Endothelial cell of umbilical vein (primary cell): ENCODE data around the gene OVCH2. TPM values are rescaled to one million over a fixed set of nuclear protein-coding genes. Genes with fewer than 3 reads are reported as not detected.

ENCODE experiments used
- BruUV-seq: library from RNA; stranded (reverse); fragments of 400-500 nt; replicated peaks from 2 replicates; lab custom pipeline; 2021; lab: Mats Ljungman, UMichigan
- CTCF ChIA-PET: fragments of 300-600, 350-600 bp; sonication (Branson Sonifier 250); formaldehyde crosslinking; loops from one replicate; lab custom pipeline; 2021; ENCODE audit warnings: antibody characterized with exemption, inconsistent platforms; lab: Charles Lee
- POLR2A ChIA-PET: fragments of 300-600, 350-600 bp; sonication (Branson Sonifier 250); formaldehyde crosslinking; loops from one replicate; lab custom pipeline; 2021; ENCODE audit warnings: antibody characterized with exemption, inconsistent platforms; lab: Charles Lee
- DNase-seq: peaks from one replicate; pipeline ENCODE4 v3.0.0-alpha.2; 2011; ENCODE audit warnings: low read depth, low spot score
- FAIRE-seq: peaks from 2 replicates; lab custom pipeline; 2011; peaks lifted over from hg19 to GRCh38; lab: Jason Lieb, UNC
- H2AFZ ChIP-seq: 2 replicates; pipeline ENCODE4 v1.6.0; 2012; ENCODE audit warnings: low read depth, low read length, control low read depth, inconsistent platforms
- H3K27ac ChIP-seq: 2 replicates; pipeline ENCODE4 v1.5.1; 2011; ENCODE audit warnings: low read depth, mild to moderate bottlenecking, control low read depth, low read length, moderate library complexity; ENCODE audit not compliant: insufficient read depth
- H3K27me3 ChIP-seq, 2 experiments: 2 replicates each; pipeline versions ENCODE4 v1.6.0 to v1.6.1; 2011; ENCODE audit warnings: low read length in 2 of 2, mixed read lengths in 1 of 2; ENCODE audit not compliant: control insufficient read depth in 2 of 2, insufficient read depth in 2 of 2
- H3K36me3 ChIP-seq, 2 experiments: 2 replicates in 1 of 2; 3 replicates in 1 of 2; pipeline ENCODE4 v1.5.1; 2011; ENCODE audit warnings: low read length in 2 of 2, mild to moderate bottlenecking in 1 of 2, moderate library complexity in 1 of 2; ENCODE audit not compliant: control insufficient read depth in 2 of 2, insufficient read depth in 2 of 2; ENCODE audit errors: extremely low read depth in 1 of 2
- H3K4me1 ChIP-seq: 3 replicates; pipeline ENCODE4 v1.5.1; 2011; ENCODE audit warnings: mild to moderate bottlenecking, low read length; ENCODE audit not compliant: control insufficient read depth, insufficient read depth; ENCODE audit errors: extremely low read depth
- H3K4me2 ChIP-seq: 2 replicates; pipeline ENCODE4 v1.6.1; 2011; ENCODE audit warnings: low read length, control low read depth, mixed read lengths; ENCODE audit not compliant: insufficient read depth
- H3K4me3 ChIP-seq, 3 experiments: fragments of 200-600 bp in 1 of 3; sonication (generic), shearing (Covaris generic) in 1 of 3; replicated peaks in 1 of 3; 2 replicates each; pipeline ENCODE4 v1.5.1; 2011 to 2016; ENCODE audit warnings: control low read depth in 3 of 3, low read length in 3 of 3, mild to moderate bottlenecking in 2 of 3, inconsistent platforms in 1 of 3, low read depth in 1 of 3, moderate library complexity in 1 of 3; ENCODE audit not compliant: insufficient read depth in 1 of 3
- H3K79me2 ChIP-seq: 2 replicates; pipeline ENCODE4 v1.6.0; 2012; ENCODE audit warnings: low read length, inconsistent platforms; ENCODE audit not compliant: control insufficient read depth, insufficient read depth
- H3K9ac ChIP-seq: replicated peaks from 2 replicates; pipeline ENCODE3; 2011; ENCODE audit warnings: low read length, control low read depth; ENCODE audit not compliant: insufficient read depth; ENCODE audit errors: extremely low read depth
- H3K9me1 ChIP-seq: replicated peaks from 3 replicates; pipeline ENCODE4 v1.6.0; 2011; ENCODE audit warnings: mild to moderate bottlenecking, low read length; ENCODE audit not compliant: control insufficient read depth, insufficient read depth; ENCODE audit errors: extremely low read depth
- H3K9me3 ChIP-seq: replicated peaks from 2 replicates; pipeline ENCODE4 v1.5.1; 2012; ENCODE audit warnings: low read length, inconsistent platforms; ENCODE audit not compliant: control insufficient read depth, insufficient read depth
- H4K20me1 ChIP-seq: replicated peaks from 2 replicates; pipeline ENCODE3; 2011; ENCODE audit warnings: mild to moderate bottlenecking, low read length; ENCODE audit not compliant: control insufficient read depth, insufficient read depth; ENCODE audit errors: extremely low read depth
- CTCF ChIP-seq, 2 donors: IDR thresholded peaks; 1 replicate in 1 of 2; 2 replicates in 1 of 2; pipeline ENCODE4 v1.5.1; 2011; ENCODE audit warnings: low read length in 2 of 2, mild to moderate bottlenecking in 2 of 2, moderate library complexity in 2 of 2, control low read depth in 1 of 2, inconsistent platforms in 1 of 2, low read depth in 1 of 2; ENCODE audit not compliant: insufficient read depth in 1 of 2; ENCODE audit errors: extremely low read depth in 1 of 2
- EZH2 ChIP-seq: IDR thresholded peaks from 2 replicates; pipeline ENCODE4 v1.6.1; 2012; ENCODE audit warnings: borderline replicate concordance, low read depth, mild to moderate bottlenecking, moderate library complexity, low read length, inconsistent platforms; ENCODE audit not compliant: severe bottlenecking
- FOS ChIP-seq: IDR thresholded peaks from 2 replicates; pipeline ENCODE4 v1.6.1; 2011; ENCODE audit warnings: mild to moderate bottlenecking, low read length, moderate library complexity, borderline replicate concordance; ENCODE audit not compliant: insufficient read depth
- GATA2 ChIP-seq: IDR thresholded peaks from 2 replicates; pipeline ENCODE4 v1.7.0; 2011; ENCODE audit warnings: low read depth, mild to moderate bottlenecking, moderate library complexity, mixed read lengths, low read length; ENCODE audit not compliant: insufficient read length, insufficient read depth
- JUN ChIP-seq: IDR thresholded peaks from 2 replicates; pipeline ENCODE4 v1.6.1; 2011; ENCODE audit warnings: borderline replicate concordance, low read depth; ENCODE audit not compliant: insufficient read length, insufficient read depth
- MAX ChIP-seq: IDR thresholded peaks from 2 replicates; pipeline ENCODE4 v1.6.1; 2011; ENCODE audit not compliant: insufficient read depth, insufficient read length
- MYC ChIP-seq: IDR thresholded peaks from one replicate; pipeline ENCODE4 v1.6.1; 2011; ENCODE audit warnings: mild to moderate bottlenecking, low read depth, low read length
- POLR2A ChIP-seq: IDR thresholded peaks from 2 replicates; pipeline ENCODE4 v1.6.1; 2012; ENCODE audit warnings: low read depth, mild to moderate bottlenecking, control low read depth, low read length
- POLR2AphosphoS5 ChIP-seq: IDR thresholded peaks from 2 replicates; pipeline ENCODE4 v1.6.1; 2012; ENCODE audit warnings: low read depth, mild to moderate bottlenecking, control low read depth, low read length, moderate library complexity; ENCODE audit not compliant: insufficient read depth
- dilution Hi-C: fragments of 300-500 bp; cut with MboI; formaldehyde crosslinking; loops from one replicate; pipeline ENCODE4 v1.15.0; 2019; ENCODE audit warnings: low sequenced_read_pairs; ENCODE audit not compliant: extremely low pct_ligation_motif_present
- intact Hi-C: fragments of 100-400 bp; cut with micrococcal nuclease; formaldehyde crosslinking; loops from one replicate; pipeline ENCODE4 v1.10.0; 2022
- polyA plus RNA-seq, 4 experiments: library from polyadenylated mRNA; depleted of rRNA in 3 of 4; stranded (reverse) in 3 of 4; unstranded in 1 of 4; fragments of >200 nt; gene quantifications; 2 replicates each; pipeline versions ENCODE4 v1.2.1 to v1.2.3, GENCODE V29; 2011 to 2012; ENCODE audit warnings: missing spikeins in 1 of 4
- total RNA-seq: library from RNA; stranded (reverse); gene quantifications from 2 replicates; pipeline ENCODE4 v1.2.3, GENCODE V29; 2021

Gene OVCH2
- total and polyA plus RNA-seq, 2 donors (not counting 3 experiments of a cell fraction or from before 2014, with no cell fraction given), result not detected

DNA sequence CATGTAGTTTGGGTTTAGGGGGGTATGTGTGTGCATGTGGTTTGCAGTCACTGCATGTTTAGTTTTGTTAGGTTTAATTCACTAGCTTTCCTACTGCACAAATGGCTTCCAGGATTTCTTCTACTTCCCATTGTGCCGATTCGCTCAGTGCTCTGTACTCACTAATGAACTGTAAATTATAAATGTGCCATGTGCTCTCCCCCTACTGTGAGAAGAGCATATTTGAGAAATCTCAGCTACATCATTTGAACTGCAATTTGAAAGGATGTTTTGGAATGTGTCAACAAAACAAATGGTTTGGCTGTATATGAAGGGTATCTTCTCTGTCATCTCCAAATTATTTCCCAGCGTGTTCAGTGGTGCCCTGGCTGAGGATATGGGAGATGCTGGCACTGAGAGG is 61.1 kb downstream of the OVCH2 start:
- no peak overlapping the region for H3K27ac ChIP-seq
- H3K9me1 ChIP-seq, result no peaks in the 10 kb centered on the region
- H4K20me1 ChIP-seq, result no peaks in the 10 kb centered on the region
- no peak overlapping the region for H3K4me3 ChIP-seq
- TF ChIP-seq EZH2, result no peak
- TF ChIP-seq POLR2A, result no peak
- TF ChIP-seq POLR2AphosphoS5, result no peak
- TF ChIP-seq JUN, result no peak
- no peak for TF ChIP-seq FOS
- TF ChIP-seq CTCF (IDR thresholded peaks at IDR 0.05; ENCODE audit: extremely low read depth in 1 of 2, insufficient read depth in 1 of 2, low read depth in 1 of 2, low read length in 2 of 2), result no peak
- H3K9ac ChIP-seq, result no peak overlapping the region
- H2AFZ ChIP-seq, result no peak overlapping the region
- no peaks in the 10 kb centered on the region for H3K4me1 ChIP-seq
- H3K9me3 ChIP-seq, result no peaks in the 10 kb centered on the region
- FAIRE-seq (no peak), DNase-seq (no peak)
- ChIA-PET CTCF (interaction anchor here (0.6 to 3.9 kb wide), 5 partner anchors 12 to 132 kb away, joined by 3 to 34 read pairs (median 5); partner anchors contain the start of gene PPFIBP2), POLR2A (no interaction called here)
- peaks cover 0 to 3% of the 10 kb centered on the region in 2 experiments for H3K36me3 ChIP-seq
- no peaks in the 10 kb centered on the region for H3K79me2 ChIP-seq
- no peaks in the 10 kb centered on the region for H3K27me3 ChIP-seq
- intact Hi-C loops (no loop called here), dilution Hi-C loops (no loop called here)
- H3K4me2 ChIP-seq, result no peak overlapping the region
- BruUV-seq, result no TSS peak

- BruUV-seq, result no TSS peak
- FAIRE-seq (no peak), DNase-seq (no peak)
- no peaks in the 10 kb centered on the region for H4K20me1 ChIP-seq
- H3K4me1 ChIP-seq, result no peaks in the 10 kb centered on the region
- TF ChIP-seq POLR2AphosphoS5 (no peak), JUN (no peak), FOS (no peak), MYC (no peak), GATA2 (no peak), EZH2 (no peak), MAX (no peak), POLR2A (no peak), CTCF (IDR thresholded peaks at IDR 0.05; ENCODE audit: extremely low read depth in 1 of 2, insufficient read depth in 1 of 2, low read depth in 1 of 2, low read length in 2 of 2) (no peak)
- no peaks in the 10 kb centered on the region for H3K36me3 ChIP-seq
- H3K9me1 ChIP-seq, result no peaks in the 10 kb centered on the region
- H3K9me3 ChIP-seq, result no peaks in the 10 kb centered on the region
- POLR2A ChIA-PET, result no interaction called here
- dilution Hi-C loops, result no loop called here
- H2AFZ ChIP-seq, result no peak overlapping the region
- H3K4me2 ChIP-seq, result no peak overlapping the region
- H3K4me3 ChIP-seq, result no peak overlapping the region
- H3K27me3 ChIP-seq, result no peaks in the 10 kb centered on the region
- H3K79me2 ChIP-seq, result no peaks in the 10 kb centered on the region
- H3K9ac ChIP-seq, result no peak overlapping the region
- CTCF ChIA-PET, result interaction anchor here (1.3 to 3.9 kb wide), 4 partner anchors 9 to 72 kb away, joined by 4 to 34 read pairs (median 10); no protein-coding TSS in a partner anchor
- no peak overlapping the region for H3K27ac ChIP-seq
- intact Hi-C loops, result no loop called here
Observed at GRCh38 chr11:7643314-7643713, 63.0 kb downstream of the OVCH2 start.
